ENCODE measurements around the gene IGSF8. TPM values are rescaled to one million over a fixed set of nuclear protein-coding genes. Genes with fewer than 3 reads are reported as not detected.

IGSF8 gene
- total RNA-seq, 1 donor from 2014 or later: 42.8 TPM

Other genes with a start within 250 kb of the IGSF8 start
- gene VSIG8, start 236.0 kb downstream of the IGSF8 start, total RNA-seq: not detected in 2 replicates
- 3.2 and 4.3 TPM in 2 replicates for gene CFAP45, start 198.5 kb downstream of the IGSF8 start, total RNA-seq
- gene TAGLN2, start 173.1 kb downstream of the IGSF8 start, total RNA-seq: 614 and 688 TPM in 2 replicates
- gene IGSF9, start 153.0 kb downstream of the IGSF8 start, total RNA-seq: 0.89 and 2.1 TPM in 2 replicates
- 0.43 TPM in 1 of 2 replicates, not detected in the other for gene SLAMF9, start 144.4 kb downstream of the IGSF8 start, total RNA-seq
- 7.0 and 7.8 TPM in 2 replicates for gene PIGM, start 66.6 kb downstream of the IGSF8 start, total RNA-seq
- gene KCNJ10, start 28.5 kb downstream of the IGSF8 start, total RNA-seq: 0.27 and 0.29 TPM in 2 replicates
- gene KCNJ9, start 17.1 kb downstream of the IGSF8 start, total RNA-seq: not detected in 2 replicates
- gene ATP1A2, start 17.1 kb upstream of the IGSF8 start, total RNA-seq: 2.5 and 3.5 TPM in 2 replicates
- gene ATP1A4, start 53.0 kb upstream of the IGSF8 start, total RNA-seq: not detected in 2 replicates
- 1.7 and 2.1 TPM in 2 replicates for gene CASQ1, start 92.0 kb upstream of the IGSF8 start, total RNA-seq
- 374 and 470 TPM in 2 replicates for gene PEA15, start 106.8 kb upstream of the IGSF8 start, total RNA-seq
- 107 and 127 TPM in 2 replicates for gene DCAF8, start 163.9 kb upstream of the IGSF8 start, total RNA-seq
- gene PEX19, start 186.5 kb upstream of the IGSF8 start, total RNA-seq: 59.2 and 64.2 TPM in 2 replicates
- gene COPA, start 244.6 kb upstream of the IGSF8 start, total RNA-seq: 281 and 305 TPM in 2 replicates
- gene NCSTN, start 244.8 kb upstream of the IGSF8 start, total RNA-seq: 171 and 187 TPM in 2 replicates